Nucleus accumbens (tissue), 56 donors: ENCODE results near the gene CLCN6.

Experiments
- DNase-seq, 56 donors: peaks; one replicate each; lab custom pipeline; 2025; lab: John Stamatoyannopoulos, UW

The CLCN6 gene

DNA sequence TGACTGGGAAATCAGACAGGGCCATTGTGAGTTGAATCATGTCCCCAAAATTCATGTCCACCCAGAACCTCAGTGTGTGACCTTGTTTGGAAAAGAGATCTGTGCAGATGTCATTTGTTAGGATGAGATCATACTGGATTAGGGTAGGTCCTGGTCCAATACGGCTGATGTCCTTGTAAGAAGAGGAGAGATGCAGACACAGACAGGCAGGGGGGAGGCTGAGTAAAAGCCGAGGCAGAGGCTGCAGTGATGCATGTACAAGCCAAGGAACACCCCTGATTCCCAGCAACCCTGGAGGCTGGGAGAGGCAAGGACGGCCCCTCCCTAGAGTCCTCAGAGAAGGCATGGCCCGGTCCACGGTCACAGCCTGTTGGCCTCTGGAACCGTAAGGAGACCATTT lies 68.6 kb downstream of the CLCN6 start:
- DNase-seq: no peak

DNA sequence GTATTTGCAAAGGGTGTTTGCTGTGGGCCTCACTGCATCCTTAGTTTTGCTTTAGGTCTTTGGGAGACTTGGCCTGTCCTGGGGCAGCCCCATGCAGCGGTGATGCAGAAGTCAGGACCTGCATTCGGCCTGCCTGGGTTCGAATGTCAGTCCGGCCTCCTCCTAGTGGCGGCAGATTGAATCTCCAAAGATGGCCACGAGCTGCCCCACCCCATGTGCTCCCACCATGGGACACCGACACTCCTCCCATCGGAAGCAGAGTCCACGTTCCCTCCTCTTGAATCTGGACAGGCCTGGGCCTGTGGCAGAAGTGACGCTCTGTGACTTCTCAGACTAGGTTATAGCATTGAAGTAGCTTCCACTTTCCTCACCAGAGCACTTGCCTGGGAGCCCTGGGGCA lies 69.1 kb downstream of the CLCN6 start:
- DNase-seq: no peak

DNA sequence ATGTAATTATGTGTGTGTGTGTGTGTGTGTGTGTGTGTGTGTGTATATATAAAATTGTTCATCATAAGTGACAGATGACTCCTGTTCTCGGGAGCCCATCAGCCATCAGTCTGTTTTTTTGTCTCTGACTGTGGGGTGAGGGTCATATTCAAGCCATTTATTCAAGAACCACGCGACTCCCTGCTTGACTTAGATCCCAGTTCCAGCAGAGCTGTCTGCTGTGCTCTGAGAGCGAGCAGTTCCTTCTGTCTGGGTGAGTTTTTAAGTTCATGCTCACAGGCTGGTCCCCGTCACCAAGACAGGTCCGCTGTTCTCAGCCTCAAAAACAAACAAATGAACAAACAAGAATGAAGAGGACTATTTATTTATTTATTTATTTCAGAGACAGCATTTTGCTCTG lies 71.1 kb downstream of the CLCN6 start:
- DNase-seq: no peak

DNA sequence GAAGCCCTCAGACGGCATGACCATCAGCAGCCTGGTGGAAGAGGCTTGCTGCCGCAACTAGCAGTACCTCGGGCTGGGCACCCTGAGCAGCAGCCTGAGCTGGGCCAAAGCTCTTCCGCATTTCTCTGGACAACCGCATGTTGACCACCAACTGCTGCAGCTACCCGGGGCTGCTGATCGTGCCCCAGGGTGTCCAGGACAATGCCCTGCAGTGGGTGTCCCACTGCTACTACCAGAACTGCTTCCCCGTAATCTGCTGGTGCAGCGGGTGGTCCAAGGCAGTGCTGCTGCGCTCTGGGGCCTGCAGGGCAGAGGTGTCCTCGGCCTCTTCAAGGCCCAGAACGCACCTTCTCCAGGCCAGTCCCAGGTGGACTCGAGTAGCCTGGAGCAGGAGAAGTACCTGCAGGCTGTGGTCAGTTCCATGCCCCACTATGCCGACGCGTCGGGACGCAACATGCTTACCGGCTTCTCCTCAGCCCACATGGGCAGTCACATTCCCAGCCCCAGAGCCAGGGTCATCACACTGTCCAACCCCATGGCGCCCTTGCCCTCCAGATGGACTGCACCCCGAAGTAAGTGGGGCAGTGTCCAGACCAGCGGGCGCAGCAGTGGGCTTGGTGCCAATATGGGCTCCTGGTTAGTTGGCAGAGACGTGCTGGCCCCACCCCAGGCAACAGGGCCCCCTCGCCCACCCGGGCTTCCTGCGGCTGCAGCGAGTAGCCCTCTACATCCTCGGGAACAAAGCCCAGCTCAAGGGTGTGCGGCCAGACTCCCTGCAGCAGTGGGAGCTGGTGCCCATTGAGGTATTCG lies 72.3 kb downstream of the CLCN6 start:
- DNase-seq: no peak

DNA sequence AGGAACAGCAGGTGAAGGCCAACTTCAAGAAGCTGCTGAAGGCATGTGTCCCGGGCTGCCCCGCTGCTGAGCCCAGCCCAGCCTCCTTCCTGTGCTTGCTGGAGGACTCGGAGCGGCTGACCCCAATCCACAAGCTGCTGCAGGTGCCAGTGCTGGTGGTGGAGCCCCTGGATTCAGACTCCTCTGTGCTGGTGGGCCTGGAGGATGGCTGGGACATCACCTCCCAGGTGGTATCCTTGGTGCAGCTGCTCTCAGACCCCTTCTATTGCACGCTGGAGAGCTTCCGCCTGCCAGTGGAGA lies 72.8 kb downstream of the CLCN6 start:
- no peak for DNase-seq

DNA sequence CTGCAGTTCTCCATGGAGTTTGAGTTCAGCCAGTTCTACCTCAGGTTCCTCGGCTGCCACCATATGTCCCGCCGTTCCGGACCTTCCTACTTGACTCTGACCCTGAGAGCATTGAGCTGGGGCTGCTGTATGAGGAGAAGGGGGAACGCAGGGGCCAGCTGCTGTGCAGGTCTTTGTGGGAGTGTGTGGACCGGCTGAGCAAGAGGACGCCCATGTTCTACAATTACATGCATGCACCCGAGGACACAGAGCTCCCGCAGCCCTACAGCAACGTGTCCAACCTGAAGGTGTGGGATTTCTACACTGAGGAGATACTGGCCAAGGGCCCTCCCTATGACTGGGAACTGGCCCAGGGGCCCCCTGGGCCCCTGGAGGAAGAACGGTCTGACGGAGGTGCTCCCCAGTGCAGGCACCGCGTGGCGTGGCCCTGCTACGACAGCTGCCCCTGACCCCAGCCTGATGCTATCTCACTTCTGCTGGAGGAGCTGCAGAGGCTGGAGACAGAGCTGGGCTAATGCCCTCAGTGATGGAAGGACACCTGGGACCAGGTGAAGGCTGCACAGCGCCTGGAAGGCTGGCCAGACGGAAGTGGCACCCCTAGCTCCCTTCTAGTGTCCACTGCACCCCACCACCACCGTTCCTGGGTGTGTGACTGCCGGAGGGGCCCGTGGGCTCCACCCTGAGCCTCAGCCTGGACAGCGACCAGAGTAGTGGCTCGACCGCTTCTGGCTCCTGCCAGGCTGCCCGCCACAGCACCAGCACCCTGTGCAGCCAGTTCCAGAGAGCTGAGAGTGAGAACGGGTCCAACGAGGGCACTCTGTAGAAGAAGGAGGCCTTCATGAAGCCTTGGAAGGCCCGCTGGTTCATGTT lies 73.6 kb downstream of the CLCN6 start:
- no peak for DNase-seq

DNA sequence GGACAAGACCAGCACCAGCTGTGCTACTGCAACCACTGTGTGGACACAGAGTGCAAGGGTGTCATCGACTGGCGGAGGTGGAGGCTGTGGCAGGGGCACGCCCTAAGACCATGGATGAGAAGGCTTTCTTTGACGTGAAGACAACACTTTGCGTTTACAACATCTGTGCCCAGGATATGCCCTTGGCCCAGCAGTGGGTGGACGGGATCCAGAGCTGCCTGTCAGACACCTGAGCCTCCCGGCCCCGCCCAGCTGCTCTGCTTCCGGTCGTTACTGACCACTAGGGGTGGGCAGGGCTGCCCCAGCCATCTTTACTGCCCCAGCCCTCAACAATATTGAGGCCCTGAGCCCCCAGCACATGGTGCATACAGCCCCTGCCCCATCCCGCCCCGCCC lies 74.2 kb downstream of the CLCN6 start:
- no peak for DNase-seq

DNA sequence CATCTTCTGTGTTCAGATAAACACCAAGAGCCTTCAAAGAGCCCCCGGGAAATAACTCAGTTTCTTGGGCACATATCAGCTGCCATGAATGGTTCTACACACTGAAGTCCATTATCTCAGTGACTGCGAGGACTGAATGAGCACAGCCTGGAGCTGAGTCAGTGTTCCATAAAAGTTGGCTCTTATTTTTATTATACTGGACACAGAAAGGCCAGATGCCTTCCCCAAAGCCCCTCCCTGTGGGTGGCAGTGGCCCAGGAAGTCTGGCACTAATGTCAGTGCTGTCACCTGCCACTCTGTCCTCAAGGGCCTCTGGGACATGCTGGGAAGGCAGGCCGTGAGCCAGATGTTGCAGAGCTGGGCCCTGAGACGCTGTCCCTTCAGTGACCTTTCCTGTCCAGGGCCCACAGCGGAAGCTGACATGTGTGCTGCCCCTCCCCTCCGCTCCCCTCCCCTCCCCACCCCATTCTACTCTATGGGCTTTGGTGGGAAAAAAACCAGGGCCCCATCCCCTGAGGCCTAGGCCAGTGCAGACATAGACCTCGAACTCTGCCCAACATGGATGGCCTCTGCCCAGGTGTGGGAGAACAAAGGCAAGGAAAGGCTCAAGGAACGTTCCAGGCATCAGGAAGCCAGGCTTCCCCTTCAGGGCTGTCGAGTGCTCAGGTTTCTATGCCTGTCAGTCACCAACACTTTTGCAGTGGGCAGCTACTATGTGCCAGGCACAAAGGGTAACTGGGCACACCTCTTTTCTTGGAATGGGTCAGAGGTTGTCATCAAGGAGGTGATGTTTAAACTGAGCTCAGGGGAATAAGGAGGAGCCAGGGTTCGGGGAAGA lies 75.1 kb downstream of the CLCN6 start:
- peak in 38 of 56 donors; percentile 4 to 74 (median 19) for DNase-seq

DNA sequence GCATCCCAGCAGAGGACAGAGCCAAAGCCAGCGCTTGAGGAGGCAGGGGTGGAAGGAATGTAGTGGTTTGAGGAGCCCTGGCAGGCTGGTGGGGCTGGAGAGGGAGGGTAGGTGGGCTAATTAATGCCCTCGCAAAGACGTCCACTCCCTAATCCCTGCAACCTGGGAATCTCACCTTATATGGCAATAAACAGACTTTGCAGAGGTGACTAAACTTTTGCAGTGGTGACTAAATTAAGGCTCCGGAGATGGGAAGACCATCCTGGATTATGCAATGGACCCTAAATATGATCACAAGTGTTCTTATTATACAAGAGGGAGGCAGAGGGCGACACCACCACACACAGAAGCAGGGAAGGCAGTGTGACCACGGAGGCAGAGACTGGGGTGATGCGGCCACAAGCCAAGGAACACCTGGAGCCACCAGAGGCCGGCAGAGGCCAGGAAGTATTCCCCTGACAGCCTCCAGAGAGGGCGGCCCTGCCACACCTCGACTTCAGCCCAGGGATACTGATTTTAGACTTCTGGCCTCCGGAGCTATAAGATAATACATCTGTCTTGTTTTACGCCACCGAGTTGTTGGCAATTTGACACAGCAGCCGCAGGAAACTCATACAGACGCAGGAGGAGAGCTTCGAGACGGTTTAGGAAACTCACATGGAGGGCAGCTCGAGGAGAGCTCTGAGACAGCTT lies 75.9 kb downstream of the CLCN6 start:
- DNase-seq: no peak

DNA sequence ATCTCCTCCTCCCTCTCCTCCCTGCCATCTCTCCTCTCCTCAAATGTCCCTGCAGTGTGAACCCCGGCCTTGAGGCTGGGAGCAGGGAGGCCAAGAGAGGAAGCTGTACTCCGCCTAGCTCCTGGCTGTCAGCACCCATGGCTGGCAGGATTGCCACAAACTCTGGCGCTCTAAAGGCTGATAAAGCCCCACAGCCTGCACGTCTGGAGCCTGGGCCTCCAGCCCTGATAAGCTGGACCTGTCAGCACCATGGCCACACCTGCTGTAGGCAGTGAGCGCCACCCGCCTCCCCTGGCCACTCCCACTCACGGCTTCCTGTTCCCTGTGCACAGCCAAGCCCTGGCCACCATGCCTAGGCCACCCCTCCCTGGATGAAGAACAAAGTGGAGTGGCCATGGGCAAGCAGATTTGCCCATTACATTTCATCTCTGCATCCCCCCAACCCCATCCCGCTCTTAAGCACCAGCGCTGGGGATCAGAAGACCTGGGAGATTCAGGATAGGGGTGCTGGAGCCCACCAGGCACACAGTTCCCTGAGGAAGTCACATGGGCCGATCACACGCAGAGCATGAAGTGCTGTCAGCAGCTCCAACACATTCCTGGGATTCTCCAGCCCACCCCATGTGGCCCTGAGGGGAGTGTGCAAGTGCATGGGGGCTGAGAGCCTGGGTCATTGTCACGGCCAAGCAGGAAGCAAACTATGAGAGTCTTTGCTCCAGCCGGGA lies 77.0 kb downstream of the CLCN6 start:
- DNase-seq: no peak

DNA sequence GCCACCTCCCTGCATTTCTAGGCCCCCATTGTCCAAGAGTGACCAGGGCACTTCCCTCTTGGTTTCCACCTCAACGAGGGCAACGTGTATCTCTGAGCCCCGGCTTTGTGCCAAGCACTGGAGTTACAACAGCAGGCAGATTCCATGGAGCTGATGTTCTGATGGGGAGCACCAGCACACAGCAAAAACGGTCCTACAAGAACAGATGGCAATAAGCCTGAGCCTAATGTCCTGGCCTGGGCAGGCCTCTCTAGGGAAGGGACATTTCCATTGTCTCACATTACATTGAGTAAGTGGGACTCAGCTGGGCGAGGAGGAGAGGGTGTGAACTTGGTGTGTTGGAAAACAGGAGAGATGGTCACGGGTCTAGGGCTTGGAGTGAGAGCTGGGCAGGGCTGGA lies 79.9 kb downstream of the CLCN6 start:
- no peak for DNase-seq

DNA sequence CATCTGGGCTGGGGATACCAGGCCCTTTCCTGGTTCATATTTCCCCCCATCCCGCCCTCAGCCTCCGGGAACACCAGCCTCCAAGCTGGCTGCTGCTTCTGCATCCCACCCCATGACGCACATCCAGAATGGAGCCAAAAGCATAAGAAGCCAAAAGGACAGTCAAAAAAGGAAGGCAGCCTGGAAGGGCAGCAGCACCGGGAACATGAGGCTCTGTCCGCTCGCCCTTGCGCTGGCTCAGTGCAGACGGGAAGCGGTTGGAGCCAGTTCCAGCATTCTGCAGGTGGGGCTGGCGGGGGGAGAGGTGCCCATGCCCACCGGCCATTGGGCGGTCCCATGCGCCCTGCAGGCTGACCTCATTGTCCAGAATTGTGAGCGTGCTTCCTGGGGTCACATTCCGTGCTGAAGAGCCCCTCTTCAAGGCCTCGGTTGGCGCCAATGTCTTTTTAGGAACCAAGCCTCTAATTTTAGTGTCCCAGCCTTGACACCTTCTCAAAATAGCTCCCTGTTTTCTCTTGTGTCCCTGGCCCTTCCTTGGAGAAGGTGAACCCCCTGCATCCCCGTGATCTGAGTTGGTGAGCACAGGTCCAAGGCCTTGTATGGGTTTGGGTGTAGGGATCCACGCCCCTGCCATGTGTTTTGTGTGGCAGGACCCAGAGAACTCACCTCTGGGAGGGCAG lies 81.1 kb downstream of the CLCN6 start:
- DNase-seq: no peak

DNA sequence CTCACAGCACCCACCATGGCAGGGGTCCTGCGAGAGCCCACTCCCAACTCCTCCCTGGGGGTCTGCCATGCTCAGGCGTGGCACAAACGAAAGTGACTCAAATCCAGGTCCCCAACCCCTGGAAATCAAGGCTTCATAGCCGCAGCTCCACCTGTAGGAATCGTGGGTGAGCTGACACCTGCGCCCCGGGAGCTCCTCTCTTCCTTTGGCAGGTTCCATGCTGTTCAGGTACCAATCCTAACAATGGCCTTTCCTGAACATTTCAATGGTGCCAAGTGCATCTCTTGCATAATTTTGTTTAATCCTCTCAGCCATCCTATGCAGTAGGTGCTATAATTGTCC lies 81.6 kb downstream of the CLCN6 start:
- DNase-seq: no peak

DNA sequence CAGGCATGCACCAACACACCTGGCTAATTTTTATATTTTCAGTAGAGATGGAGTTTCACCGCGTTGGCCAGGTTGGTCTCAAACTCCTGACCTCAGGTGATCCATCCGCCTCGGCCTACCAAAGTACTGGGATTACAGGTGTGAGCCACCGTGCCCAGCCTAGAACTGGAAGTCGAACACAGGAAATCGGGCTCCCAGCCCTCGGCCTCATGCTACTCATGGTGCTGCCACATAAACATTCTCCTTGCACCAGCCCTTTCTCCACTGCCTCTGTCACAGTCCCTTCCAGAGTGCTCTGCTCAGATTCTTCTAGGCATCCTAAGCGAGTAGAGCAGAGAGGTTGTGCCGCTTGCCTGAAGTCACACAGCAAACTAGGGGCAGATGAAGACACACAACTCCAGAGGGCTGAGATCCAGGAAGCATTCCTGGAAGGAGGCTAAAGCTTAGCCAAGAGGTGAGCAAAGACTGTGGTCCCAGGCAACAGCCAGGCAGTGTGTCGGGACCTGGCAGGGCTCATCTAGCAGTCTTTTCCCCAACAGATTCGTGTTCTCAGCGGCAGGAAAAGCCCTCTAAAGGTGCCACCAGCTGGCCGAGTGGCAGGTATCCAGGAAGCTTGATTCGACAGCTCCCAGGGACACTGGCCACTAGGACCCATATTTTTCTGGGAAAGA lies 82.3 kb downstream of the CLCN6 start:
- DNase-seq: no peak

DNA sequence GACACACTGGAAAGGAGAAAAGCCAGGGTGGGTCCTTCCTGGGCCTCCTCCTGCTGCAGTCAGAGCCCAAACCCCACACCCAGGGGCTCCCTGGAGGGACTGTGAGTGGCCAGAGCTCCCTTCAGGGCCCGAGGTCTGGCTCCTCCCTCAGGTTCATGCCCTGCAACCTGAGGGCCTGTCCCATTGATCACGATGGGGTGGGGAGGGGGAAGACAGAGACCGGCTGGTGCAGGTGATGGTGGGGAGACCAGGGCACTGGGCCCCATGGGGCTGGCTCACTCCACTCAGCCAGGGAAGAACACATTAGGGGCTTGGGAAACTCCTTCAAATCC lies 82.9 kb downstream of the CLCN6 start:
- DNase-seq: no peak

DNA sequence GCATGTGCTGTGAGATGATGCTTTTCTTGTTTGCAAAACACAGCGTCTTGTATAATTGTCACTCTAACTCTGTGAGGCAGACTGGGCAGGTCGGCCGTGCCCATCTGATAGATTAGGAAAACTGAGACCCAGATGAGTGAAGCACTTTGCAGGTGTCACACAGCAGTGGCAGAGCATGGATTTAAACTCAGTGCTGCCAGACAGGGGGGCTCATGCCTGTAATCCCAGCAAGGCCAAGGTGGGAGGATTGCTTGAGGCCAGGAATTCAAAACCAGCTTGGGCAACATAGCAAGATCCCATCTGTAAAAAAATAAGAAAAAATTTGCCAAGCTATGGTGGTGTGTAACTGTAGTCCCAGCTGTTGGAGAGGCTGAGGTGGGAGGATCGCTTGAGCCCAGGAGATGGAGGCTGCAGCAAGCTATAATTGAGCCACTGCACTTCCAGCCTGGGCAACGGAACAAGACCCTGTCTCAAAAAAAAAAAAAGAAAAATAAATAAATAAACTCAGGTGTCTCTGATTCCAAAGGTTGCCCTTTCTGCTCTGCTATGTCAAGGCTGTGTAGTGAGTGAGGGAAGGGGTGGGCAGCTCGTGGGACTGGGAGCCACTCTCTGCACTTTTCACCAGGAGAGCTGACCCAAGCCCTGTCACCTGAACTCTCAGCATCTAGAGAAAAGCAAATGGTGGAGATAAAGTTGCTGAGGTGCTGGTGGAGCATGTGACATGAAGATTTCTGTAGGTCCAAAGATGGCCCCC lies 85.6 kb downstream of the CLCN6 start:
- DNase-seq: no peak
